ENCODE results near the gene L3MBTL4.

DNA sequence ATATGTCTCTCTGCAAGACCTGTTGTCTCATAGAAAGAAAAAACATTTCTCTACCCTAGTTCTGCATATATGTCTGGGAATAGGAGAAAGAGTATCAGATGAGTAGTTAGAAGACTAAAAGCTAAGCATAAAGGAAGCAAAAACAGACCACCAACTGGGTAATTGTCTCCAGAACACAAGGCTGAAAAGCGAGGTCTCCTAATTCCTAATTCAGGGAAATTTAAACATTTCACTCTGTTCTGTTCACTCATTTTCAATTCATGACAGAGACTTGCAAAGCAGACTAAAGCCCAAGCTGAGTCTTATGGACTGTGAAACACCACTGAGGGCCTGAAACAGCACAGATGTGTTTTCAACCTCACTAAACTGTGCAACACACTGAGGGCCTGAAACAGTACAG, 294.9 kb downstream of the L3MBTL4 start:
- TF ChIP-seq TAF1 (IDR thresholded peaks at IDR 0.05; ENCODE audit: low read depth), result no peak
- TF ChIP-seq, protein P1, sequence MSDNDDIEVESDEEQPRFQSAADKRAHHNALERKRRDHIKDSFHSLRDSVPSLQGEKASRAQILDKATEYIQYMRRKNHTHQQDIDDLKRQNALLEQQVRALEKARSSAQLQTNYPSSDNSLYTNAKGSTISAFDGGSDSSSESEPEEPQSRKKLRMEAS (IDR thresholded peaks at IDR 0.05), result no peak
